Stimulated activated naive CD8-positive, alpha-beta T cell treated with anti-CD3 and anti-CD28 coated beads, Interleukin-15, Interleukin-2, amounts not matched to agents 100 U/mL and 50 U/mL, for 24 hours (primary cell): ENCODE results near the gene RNF135.
"Not testable (repeated sequence)": the region's sequence is repeated elsewhere in the genome, so short reads cannot be mapped to it uniquely, and the experiment has no call there.

Source experiments
- ATAC-seq: fragments of 150-1000 bp; cut with Tn5 transposase; one replicate; pipeline ENCODE4 v1.10.0; 2021
- DNase-seq: peaks from one replicate; pipeline ENCODE4 v3.0.0; 2021

Gene RNF135

GRCh38 chr17:31003225-31003866 is 32.5 kb downstream of the RNF135 start:
- no peak for DNase-seq
- no peak for ATAC-seq

GRCh38 chr17:31004160-31004559 is 33.3 kb downstream of the RNF135 start:
- ATAC-seq (no peak), DNase-seq (no peak)

GRCh38 chr17:31007695-31008373 is 37.0 kb downstream of the RNF135 start:
- DNase-seq (no peak), ATAC-seq (no peak)

GRCh38 chr17:31008374-31009041 is 37.7 kb downstream of the RNF135 start:
- DNase-seq (peak; percentile 59), ATAC-seq (peak; percentile 87)

GRCh38 chr17:31009042-31009702 is 38.3 kb downstream of the RNF135 start:
- DNase-seq, result peak; percentile 13
- ATAC-seq, result peak; percentile 12

GRCh38 chr17:31010014-31010413 is 39.2 kb downstream of the RNF135 start:
- not testable (repeated sequence) for DNase-seq, ATAC-seq

- no peak for DNase-seq
Measured at GRCh38 chr17:31013844-31014243, 43.0 kb downstream of the RNF135 start.

GRCh38 chr17:31015639-31016038 is 44.8 kb downstream of the RNF135 start:
- DNase-seq (no peak), ATAC-seq (no peak)

More at GRCh38 chr17:31013844-31014243, 43.0 kb downstream of the RNF135 start:
- ATAC-seq, result no peak

- ATAC-seq (no peak), DNase-seq (no peak)
Measured at GRCh38 chr17:31019004-31019403, 48.2 kb downstream of the RNF135 start.

GRCh38 chr17:31023171-31023570 is 52.3 kb downstream of the RNF135 start:
- not testable (repeated sequence) for DNase-seq, ATAC-seq

- ATAC-seq, result no peak
- DNase-seq, result no peak
Measured at GRCh38 chr17:31031841-31032240, 61.0 kb downstream of the RNF135 start.

- DNase-seq, ATAC-seq: not testable (repeated sequence)
Measured at GRCh38 chr17:31035611-31036010, 64.8 kb downstream of the RNF135 start.

GRCh38 chr17:31040837-31041236 is 70.0 kb downstream of the RNF135 start:
- not testable (repeated sequence) for DNase-seq, ATAC-seq

GRCh38 chr17:31042378-31042777 is 71.5 kb downstream of the RNF135 start:
- not testable (repeated sequence) for ATAC-seq, DNase-seq

- not testable (repeated sequence) for ATAC-seq
Measured at GRCh38 chr17:31046856-31047425, 76.1 kb downstream of the RNF135 start.

GRCh38 chr17:31048142-31048541 is 77.3 kb downstream of the RNF135 start:
- no peak for DNase-seq
- no peak for ATAC-seq

More at GRCh38 chr17:31046856-31047425, 76.1 kb downstream of the RNF135 start:
- not testable (repeated sequence) for DNase-seq

- no peak for ATAC-seq
- DNase-seq, result no peak
Measured at GRCh38 chr17:31048780-31049179, 77.9 kb downstream of the RNF135 start.
